H9 (cell line): Measurements from ENCODE around the gene CHRND. TPM values are rescaled to one million over a fixed set of nuclear protein-coding genes. Genes with fewer than 3 reads are reported as not detected.

Experiments
- DNase-seq: peaks from one replicate; pipeline ENCODE4 v3.0.0-alpha.2; 2017
- H2AFZ ChIP-seq: one replicate; pipeline ENCODE4 v1.6.1; 2013; ENCODE audit warnings: mild to moderate bottlenecking, low read length, control low read depth, moderate library complexity
- H2AK5ac ChIP-seq: 2 replicates; pipeline ENCODE4 v1.6.1; 2013; ENCODE audit warnings: low read length, control low read depth, mixed read lengths; ENCODE audit not compliant: insufficient read length
- H2BK120ac ChIP-seq: one replicate; pipeline ENCODE4 v1.6.1; 2013; ENCODE audit warnings: low read depth, mild to moderate bottlenecking, low read length, control low read depth, inconsistent platforms; ENCODE audit not compliant: poor library complexity, severe bottlenecking
- H2BK12ac ChIP-seq: 2 replicates; pipeline ENCODE4 v1.6.1; 2013; ENCODE audit warnings: low read length, control low read depth, mixed read lengths, low read depth; ENCODE audit not compliant: insufficient read length
- H2BK15ac ChIP-seq: 2 replicates; pipeline ENCODE4 v1.6.1; 2013; ENCODE audit warnings: low read depth, low read length, control low read depth
- H2BK20ac ChIP-seq: one replicate; pipeline ENCODE4 v1.6.1; 2013; ENCODE audit warnings: low read depth, mild to moderate bottlenecking, low read length, control low read depth, inconsistent platforms; ENCODE audit not compliant: poor library complexity, severe bottlenecking
- H2BK5ac ChIP-seq: 2 replicates; pipeline ENCODE4 v1.6.1; 2013; ENCODE audit warnings: low read length, control low read depth, mixed read lengths; ENCODE audit not compliant: insufficient read length
- H3K14ac ChIP-seq: 2 replicates; pipeline ENCODE4 v1.6.1; 2013; ENCODE audit warnings: low read length, control low read depth; ENCODE audit not compliant: insufficient read depth
- H3K18ac ChIP-seq: 2 replicates; pipeline ENCODE4 v1.6.1; 2013; ENCODE audit warnings: low read depth, mild to moderate bottlenecking, mixed read lengths, low read length, control low read depth; ENCODE audit not compliant: insufficient read length
- H3K23ac ChIP-seq: 2 replicates; pipeline ENCODE4 v1.6.1; 2013; ENCODE audit warnings: low read length, control low read depth, mixed read lengths, low read depth; ENCODE audit not compliant: insufficient read length
- H3K23me2 ChIP-seq: 2 replicates; pipeline ENCODE4 v1.6.1; 2013; ENCODE audit warnings: low read depth, mild to moderate bottlenecking, mixed read lengths, low read length, control low read depth; ENCODE audit not compliant: insufficient read length, poor library complexity, severe bottlenecking
- H3K27ac ChIP-seq: 2 replicates; pipeline ENCODE4 v1.5.1; 2013; ENCODE audit warnings: low read length, control low read depth, mixed read lengths, low read depth; ENCODE audit not compliant: insufficient read length
- H3K27me3 ChIP-seq: 2 replicates; pipeline ENCODE4 v1.6.1; 2013; ENCODE audit warnings: low read length, control low read depth, inconsistent platforms; ENCODE audit not compliant: insufficient read depth
- H3K4ac ChIP-seq: 2 replicates; pipeline ENCODE4 v1.6.1; 2013; ENCODE audit warnings: low read depth, mild to moderate bottlenecking, control low read depth, inconsistent platforms, low read length, moderate library complexity
- H3K4me1 ChIP-seq: 2 replicates; pipeline ENCODE4 v1.6.1; 2013; ENCODE audit warnings: low read length, control low read depth, inconsistent platforms; ENCODE audit not compliant: insufficient read depth
- H3K4me2 ChIP-seq: 2 replicates; pipeline ENCODE4 v1.6.1; 2013; ENCODE audit warnings: low read length, control low read depth, mixed read lengths; ENCODE audit not compliant: insufficient read length, insufficient read depth
- H3K56ac ChIP-seq: 2 replicates; pipeline ENCODE4 v1.6.1; 2013; ENCODE audit warnings: low read depth, mild to moderate bottlenecking, mixed read lengths, low read length, control low read depth; ENCODE audit not compliant: insufficient read length
- H3K79me1 ChIP-seq: 2 replicates; pipeline ENCODE4 v1.6.1; 2013; ENCODE audit warnings: low read depth, mild to moderate bottlenecking, moderate library complexity, low read length, control low read depth, inconsistent platforms; ENCODE audit not compliant: insufficient read depth, poor library complexity, severe bottlenecking
- H3K79me2 ChIP-seq: 2 replicates; pipeline ENCODE4 v1.6.1; 2013; ENCODE audit warnings: low read length, control low read depth, inconsistent platforms; ENCODE audit not compliant: insufficient read depth
- H3K9ac ChIP-seq: 2 replicates; pipeline ENCODE4 v1.6.1; 2013; ENCODE audit warnings: low read length, control low read depth, mixed read lengths; ENCODE audit not compliant: insufficient read length; ENCODE audit errors: extremely low read depth
- H3K9me3 ChIP-seq: one replicate; pipeline ENCODE4 v1.6.1; 2013; ENCODE audit warnings: low read depth, low read length, inconsistent platforms; ENCODE audit not compliant: control insufficient read depth
- H3T11ph ChIP-seq: one replicate; pipeline ENCODE4 v1.6.1; 2013; ENCODE audit warnings: mild to moderate bottlenecking, low read length, control low read depth, inconsistent platforms
- H4K20me1 ChIP-seq: one replicate; pipeline ENCODE4 v1.6.1; 2013; ENCODE audit not compliant: control insufficient read depth, insufficient read length, insufficient read depth
- H4K5ac ChIP-seq: 2 replicates; pipeline ENCODE4 v1.6.1; 2013; ENCODE audit warnings: low read depth, mild to moderate bottlenecking, mixed read lengths, low read length, control low read depth; ENCODE audit not compliant: insufficient read length
- H4K8ac ChIP-seq: replicated peaks from 2 replicates; pipeline ENCODE4 v1.6.1; 2013; ENCODE audit warnings: low read length, control low read depth, mixed read lengths, low read depth; ENCODE audit not compliant: insufficient read length
- H4K91ac ChIP-seq: 2 replicates; pipeline ENCODE4 v1.6.1; 2013; ENCODE audit warnings: low read depth, mild to moderate bottlenecking, moderate library complexity, mixed read lengths, low read length, control low read depth; ENCODE audit not compliant: insufficient read length
- H3K27ac Mint-ChIP-seq, 3 experiments: 2 replicates in 2 of 3; 3 replicates in 1 of 3; pipeline ENCODE4 v1.8.0; 2020 to 2021; ENCODE audit warnings: mixed read lengths in 3 of 3, mild to moderate bottlenecking in 1 of 3, moderate library complexity in 1 of 3
- H3K27me3 Mint-ChIP-seq: 2 replicates; pipeline ENCODE4 v1.8.0; 2021; ENCODE audit warnings: low read depth, mild to moderate bottlenecking, moderate library complexity, mixed read lengths
- H3K36me3 Mint-ChIP-seq, 3 experiments: 2 replicates in 2 of 3; 3 replicates in 1 of 3; pipeline ENCODE4 v1.8.0; 2020 to 2021; ENCODE audit warnings: low read depth in 3 of 3, mixed read lengths in 3 of 3; ENCODE audit not compliant: insufficient read depth in 1 of 3
- H3K4me1 Mint-ChIP-seq, 2 experiments: 2 replicates each; pipeline ENCODE4 v1.8.0; 2020; ENCODE audit warnings: mixed read lengths in 2 of 2
- H3K4me3 Mint-ChIP-seq, 2 experiments: 2 replicates in 1 of 2; 3 replicates in 1 of 2; pipeline ENCODE4 v1.8.0; 2020 to 2021; ENCODE audit warnings: mild to moderate bottlenecking in 2 of 2, mixed read lengths in 2 of 2, moderate library complexity in 1 of 2
- H3K9me3 Mint-ChIP-seq, 2 experiments: 2 replicates in 1 of 2; 3 replicates in 1 of 2; pipeline ENCODE4 v1.8.0; 2020; ENCODE audit warnings: mild to moderate bottlenecking in 2 of 2, mixed read lengths in 2 of 2, moderate library complexity in 1 of 2
- CTCF ChIP-seq: fragments of 200-600 bp; sonication (generic); conservative IDR thresholded peaks from 3 replicates; pipeline ENCODE4 v1.8.0; 2021; ENCODE audit warnings: antibody characterized with exemption, mild to moderate bottlenecking
- WGBS: extraction: QIAGEN DNeasy Blood & Tissue Kit; methylation state at CpG from one replicate; pipeline ENCODE4 v1.1.7; 2013; ENCODE audit warnings: missing lambda C conversion rate, low lambda C conversion rate, mixed read lengths; ENCODE audit not compliant: insufficient read length; ENCODE audit errors: extremely low coverage; 5-methylcytosine and 5-hydroxymethylcytosine counted together
- total RNA-seq: library from RNA; stranded (reverse); gene quantifications from 2 replicates; pipeline ENCODE4 v1.2.1, GENCODE V29; 2021

The CHRND gene
- total RNA-seq, 1 experiment from 2014 or later, result not detected

- no peak overlapping the region for H3K4me3 Mint-ChIP-seq
- Histone ChIP-seq H3K18ac (no peak overlapping the region), H3K9ac (no peak overlapping the region)
Observed at GRCh38 chr2:232492236-232492848, 33.6 kb upstream of the CHRND start.

More at GRCh38 chr2:232492236-232492848, 33.6 kb upstream of the CHRND start:
- no peak overlapping the region for H3K27ac Mint-ChIP-seq
- H2AK5ac ChIP-seq, result no peak overlapping the region
- H3T11ph ChIP-seq, result no peak overlapping the region
- H3K4me2 ChIP-seq, result no peak overlapping the region
- H2BK20ac ChIP-seq, result no peak overlapping the region
- no peak overlapping the region for H4K8ac ChIP-seq
- no peak overlapping the region for H4K5ac ChIP-seq
- H3K79me2 ChIP-seq, result no peaks in the 10 kb centered on the region
- H3K36me3 Mint-ChIP-seq, result no peaks in the 10 kb centered on the region; a peak in 1 of 7 replicates
- no peak overlapping the region for H2BK15ac ChIP-seq
- H2BK5ac ChIP-seq, result no peak overlapping the region
- H3K27me3 ChIP-seq, result peaks cover 2% of the 10 kb centered on the region; the same call in 1 of the 2 replicates
- H3K23ac ChIP-seq, result no peak overlapping the region
- no peaks in the 10 kb centered on the region for H3K79me1 ChIP-seq
- no peak overlapping the region; the same call in 1 of the 2 replicates for H3K14ac ChIP-seq
- H3K9me3 Mint-ChIP-seq, result no peaks in the 10 kb centered on the region; a peak in 1 of 5 replicates
- TF ChIP-seq CTCF, result no peak
- WGBS, result no CpG with 5 or more reads among the region's 8 CpGs
- H4K20me1 ChIP-seq, result no peaks in the 10 kb centered on the region
- H4K91ac ChIP-seq, result no peak overlapping the region
- DNase-seq, result no peak
- H3K23me2 ChIP-seq, result no peaks in the 10 kb centered on the region
- no peak overlapping the region for H2AFZ ChIP-seq
- H3K4me1 ChIP-seq, result peaks cover 2% of the 10 kb centered on the region; the same call in 1 of the 2 replicates
- peaks cover 23 to 44% of the 10 kb centered on the region in 2 experiments for H3K4me1 Mint-ChIP-seq
- H3K4ac ChIP-seq, result no peak overlapping the region
- no peak overlapping the region for H3K27ac ChIP-seq
- no peak overlapping the region for H2BK120ac ChIP-seq
- H3K27me3 Mint-ChIP-seq, result peaks cover 47% of the 10 kb centered on the region
- H3K9me3 ChIP-seq, result no peaks in the 10 kb centered on the region
- no peak overlapping the region for H3K56ac ChIP-seq
- no peak overlapping the region for H2BK12ac ChIP-seq
